GM19035 (cell line): ENCODE results near the gene DOCK3.
"Not testable (repeated sequence)": the region's sequence is repeated elsewhere in the genome, so short reads cannot be mapped to it uniquely, and the experiment has no call there.

Experiments
- ATAC-seq: cut with Tn5 transposase; IDR thresholded peaks from one replicate; pipeline ENCODE4 v1.9.1; 2021; ENCODE audit not compliant: unreplicated experiment

DOCK3 gene

DNA sequence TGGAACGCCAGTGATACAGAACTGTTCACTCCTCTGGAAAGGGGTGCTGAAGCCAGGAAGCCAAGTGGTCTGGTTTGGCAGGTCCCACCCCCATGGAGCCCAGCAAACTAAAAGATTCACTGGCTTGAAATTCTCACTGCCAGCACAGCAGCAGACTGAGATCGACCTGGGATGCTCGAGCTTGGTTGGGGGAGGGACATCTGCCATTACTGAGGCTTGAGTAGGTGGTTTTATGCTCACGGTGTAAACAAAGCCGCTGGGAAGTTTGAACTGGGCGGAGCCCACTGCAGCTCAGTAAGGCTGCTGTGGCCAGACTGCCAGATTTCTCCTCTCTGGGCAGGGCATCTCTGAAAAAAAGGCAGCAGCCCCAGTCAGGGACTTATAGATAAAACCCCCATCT is 417.4 kb downstream of the DOCK3 start:
- not testable (repeated sequence) for ATAC-seq

DNA sequence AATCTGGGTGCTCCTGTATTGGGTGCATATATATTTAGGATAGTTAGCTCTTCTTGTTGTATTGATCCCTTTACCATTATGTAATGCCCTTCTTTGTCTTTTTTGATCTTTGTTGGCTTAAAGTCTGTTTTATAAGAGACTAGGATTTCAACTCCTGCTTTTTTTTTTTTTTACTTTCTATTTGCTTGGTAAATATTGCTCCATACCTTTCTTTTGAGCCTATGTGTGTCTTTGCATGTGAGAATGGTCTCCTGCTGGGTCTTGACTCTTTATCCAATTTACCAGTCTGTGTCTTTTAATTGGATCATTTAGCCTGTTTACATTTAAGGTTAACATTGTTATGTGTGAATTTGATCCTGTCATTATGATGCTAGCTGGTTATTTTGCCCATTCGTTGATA is 420.1 kb downstream of the DOCK3 start:
- not testable (repeated sequence) for ATAC-seq

DNA sequence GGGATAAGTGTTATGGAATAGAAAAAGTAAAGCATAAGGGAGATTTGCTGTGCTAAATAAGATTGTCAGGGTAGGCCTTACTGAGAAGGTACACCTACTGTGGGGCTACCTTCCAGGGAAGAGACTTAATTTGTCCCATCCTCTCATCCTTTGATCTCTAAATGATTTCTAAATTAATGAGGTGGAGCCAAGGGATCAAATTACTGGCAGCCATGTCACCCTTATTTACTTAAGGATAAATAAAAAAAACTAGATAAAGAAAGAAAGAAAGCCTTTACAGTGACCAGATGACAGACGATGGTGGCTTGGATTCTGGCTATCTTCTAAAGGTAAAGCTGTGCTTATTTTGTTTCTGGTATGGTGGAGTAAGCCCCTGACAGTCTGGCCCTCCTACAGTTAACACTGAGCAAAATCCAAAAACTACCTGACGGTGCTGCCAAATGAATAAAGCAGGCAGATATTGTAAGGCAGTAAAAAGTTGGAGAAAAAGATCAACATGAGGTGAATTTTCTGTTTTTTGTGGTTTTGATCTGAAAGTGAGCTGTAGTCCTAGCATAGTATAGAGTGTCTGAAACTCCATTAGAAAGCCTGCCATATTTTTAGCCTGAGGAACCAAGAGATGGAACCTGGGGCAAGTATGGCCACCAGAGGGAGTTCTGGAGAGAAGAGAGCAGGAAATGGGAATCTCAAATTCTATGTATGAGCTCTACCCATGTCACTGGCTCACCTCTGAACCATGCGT is 425.2 kb downstream of the DOCK3 start:
- no peak for ATAC-seq

DNA sequence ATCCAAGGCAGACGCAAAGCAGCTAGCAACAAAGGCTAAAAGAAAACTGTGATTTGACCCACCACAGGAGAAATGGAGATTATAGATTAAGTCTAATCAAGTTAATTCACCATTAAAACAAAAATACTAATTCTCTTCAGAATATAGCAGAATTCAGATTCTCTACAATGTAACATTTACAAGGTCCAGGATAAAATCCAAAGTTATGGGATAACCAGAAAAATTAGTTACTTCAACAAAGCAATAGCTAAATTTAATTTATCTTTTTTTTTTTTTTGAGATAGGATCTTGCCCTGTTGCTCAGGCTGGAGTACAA is 425.8 kb downstream of the DOCK3 start:
- no peak for ATAC-seq

DNA sequence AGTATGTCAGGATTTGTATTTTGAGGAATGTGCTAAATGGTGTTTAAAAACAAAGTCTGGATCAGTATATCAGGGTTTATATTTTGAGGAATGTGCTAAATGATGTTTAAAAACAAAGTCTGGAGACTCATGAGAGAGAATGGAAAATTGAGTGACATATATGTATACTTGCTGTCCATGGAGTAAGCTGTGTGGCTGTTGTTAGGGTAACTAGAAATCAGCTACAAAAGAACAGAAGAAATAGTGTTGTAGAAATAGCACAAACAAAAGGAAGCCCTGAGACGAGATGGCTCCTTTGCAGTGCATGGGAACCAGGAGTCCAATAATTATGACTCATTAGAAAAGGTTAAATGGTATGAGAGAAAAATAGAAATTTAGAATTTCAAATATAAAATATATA is 427.7 kb downstream of the DOCK3 start:
- ATAC-seq, result no peak

DNA sequence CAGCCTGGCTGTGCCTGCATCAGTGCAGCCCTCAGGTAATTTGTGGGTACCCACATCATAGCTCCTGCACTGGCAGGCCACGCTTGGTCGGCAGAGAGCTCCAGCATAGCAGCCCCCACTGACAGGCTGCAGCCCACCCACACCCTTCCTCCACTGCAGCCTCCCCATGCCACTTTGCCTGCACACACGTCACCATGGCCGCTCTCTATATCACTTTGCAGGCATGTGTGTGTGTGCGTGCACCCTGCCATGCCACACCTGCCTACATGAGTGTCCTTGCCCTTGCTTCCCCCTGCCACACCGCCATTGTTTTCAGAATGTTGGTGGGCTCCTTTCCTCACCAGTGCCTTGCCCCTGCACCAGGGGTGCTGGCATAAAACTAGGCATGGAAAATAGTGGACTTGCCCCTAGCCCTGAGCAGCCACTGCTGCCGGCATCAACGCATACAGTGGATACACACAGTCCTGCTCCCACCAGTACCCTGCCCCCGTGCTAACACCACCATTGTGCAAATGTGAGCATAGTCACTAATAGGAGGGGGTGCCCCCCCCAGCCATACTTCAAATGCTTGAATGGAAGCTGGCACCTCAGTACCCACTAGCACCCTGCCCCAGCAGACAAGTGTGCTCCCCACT is 431.6 kb downstream of the DOCK3 start:
- ATAC-seq, result no peak

DNA sequence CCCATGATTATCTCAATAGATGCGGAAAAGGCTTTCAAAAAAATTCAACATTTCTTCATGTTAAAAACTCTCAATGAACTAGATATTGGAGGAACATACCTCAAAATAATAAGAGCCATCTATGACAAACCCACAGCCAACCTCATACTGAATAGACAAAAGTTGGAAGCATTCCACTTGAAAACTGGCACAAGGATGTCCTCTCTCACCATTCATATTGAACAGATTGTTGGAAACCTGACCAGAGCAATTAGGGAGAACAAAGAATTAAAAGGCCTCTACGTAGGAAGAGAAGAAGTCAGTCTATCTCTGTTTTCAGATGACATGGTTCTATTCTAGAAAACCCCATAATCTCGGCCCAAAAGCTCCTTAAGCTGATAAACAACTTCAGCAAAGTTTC is 435.9 kb downstream of the DOCK3 start:
- no peak for ATAC-seq

DNA sequence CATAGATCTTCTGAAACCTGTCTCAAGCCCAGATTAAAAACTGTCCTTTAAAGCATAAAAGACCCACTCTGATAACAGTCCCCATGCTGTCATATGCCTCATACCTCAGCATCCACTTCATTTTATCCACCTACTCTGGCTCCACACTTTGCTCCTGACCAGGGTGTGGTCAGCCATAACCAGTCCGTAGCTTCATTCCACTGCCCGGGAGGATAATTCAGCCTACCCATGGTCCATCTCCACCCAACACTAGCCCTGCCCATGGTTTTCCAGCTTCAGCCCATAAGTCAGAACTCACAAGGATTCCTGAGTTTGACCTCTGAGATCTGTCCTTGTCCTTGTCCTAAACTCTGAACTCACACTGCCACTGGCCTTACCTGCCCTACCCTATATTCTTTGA is 448.2 kb downstream of the DOCK3 start:
- ATAC-seq, result no peak

DNA sequence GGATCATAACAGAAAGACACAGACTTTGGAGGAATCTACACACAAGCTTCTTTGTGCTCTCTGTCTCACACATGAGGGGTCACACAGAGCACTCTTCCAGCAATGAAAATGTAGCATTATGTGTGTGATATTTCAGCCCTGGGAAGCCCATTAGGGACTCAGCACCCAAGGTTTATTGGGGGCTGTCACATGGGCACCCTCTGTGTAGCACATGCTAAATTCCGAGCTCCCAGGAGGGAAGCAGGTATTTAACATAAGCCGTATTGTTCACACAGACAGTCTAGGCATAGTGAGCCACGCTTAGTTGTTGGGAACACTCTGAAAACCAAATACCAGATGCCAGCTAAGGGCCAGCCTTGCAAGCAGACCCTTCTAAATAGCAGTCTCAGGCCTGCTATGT is 448.8 kb downstream of the DOCK3 start:
- no peak for ATAC-seq

DNA sequence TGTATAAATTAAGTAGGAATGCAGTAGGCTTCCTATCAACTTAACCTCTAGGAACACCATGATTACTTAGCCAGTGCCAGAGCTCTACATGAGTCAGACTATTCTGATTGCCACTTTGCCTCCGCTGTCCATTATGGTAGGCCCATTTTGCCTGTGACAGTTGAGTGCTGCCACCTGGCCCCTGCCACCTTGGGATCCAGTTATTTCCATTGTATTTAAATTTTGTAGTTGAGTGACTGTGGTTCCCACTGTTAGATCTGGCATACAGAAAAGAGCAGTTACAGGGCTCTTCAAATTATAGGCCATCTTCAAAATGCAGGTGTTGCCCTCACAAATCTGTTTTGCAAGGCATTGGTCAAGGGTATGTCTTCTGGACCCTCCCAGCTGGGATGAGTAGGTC is 456.9 kb downstream of the DOCK3 start:
- ATAC-seq, result not testable (repeated sequence)

DNA sequence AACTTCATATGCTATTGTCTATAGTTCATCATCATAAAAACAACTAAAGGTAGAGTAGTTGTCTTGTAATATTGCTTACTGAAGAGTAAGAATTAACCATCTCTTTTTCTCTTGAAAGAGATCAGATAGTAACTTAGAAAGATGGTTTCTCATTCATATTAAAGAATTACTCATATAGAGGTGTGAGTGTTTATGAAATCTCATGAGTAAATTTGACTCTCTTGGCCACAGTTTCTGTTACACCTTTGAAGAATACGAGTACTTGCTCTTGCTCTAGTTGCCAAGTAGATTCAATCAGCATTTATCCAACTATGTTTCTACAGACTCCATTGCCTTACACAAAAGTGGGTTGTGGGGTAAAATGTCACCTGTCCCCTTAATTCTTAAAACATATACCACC is 463.0 kb downstream of the DOCK3 start:
- ATAC-seq, result no peak

DNA sequence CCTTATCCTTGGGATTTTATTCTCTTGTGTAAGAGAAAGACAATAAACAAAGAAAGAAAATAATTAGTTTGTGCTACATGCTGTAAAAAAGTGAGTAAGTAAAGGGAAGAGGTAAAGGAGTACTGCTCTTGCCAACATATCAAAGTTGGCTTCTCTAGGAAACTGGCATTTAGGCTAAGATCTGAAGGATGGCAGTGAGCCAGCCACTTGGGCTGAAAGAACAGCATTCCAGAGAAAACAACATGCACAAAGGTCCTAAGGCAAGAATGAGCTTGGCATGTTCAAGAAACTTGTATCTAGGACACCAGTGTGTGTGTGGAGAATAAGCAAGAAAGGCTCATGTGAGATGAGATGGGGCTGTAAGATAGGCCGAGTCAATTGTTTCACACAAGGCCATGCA is 464.9 kb downstream of the DOCK3 start:
- no peak for ATAC-seq

DNA sequence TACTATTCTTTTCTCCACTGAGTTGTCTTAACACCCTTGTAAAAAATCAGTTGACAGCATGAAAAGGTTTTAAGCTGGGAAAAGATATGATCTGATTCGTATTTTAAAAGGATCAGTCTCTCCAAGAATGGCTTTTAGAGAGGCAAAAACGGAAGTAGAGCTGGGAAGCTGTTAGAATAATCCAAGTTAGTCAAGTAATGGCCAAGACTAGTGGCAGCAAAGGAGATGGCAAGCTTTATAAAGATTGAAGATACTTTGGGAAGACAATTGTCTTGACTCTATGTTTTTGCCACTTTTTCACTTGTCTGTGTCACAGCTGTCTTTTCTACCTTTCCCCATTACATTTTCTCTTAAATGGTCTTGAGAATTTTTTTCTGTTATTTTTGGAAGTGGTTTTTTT is 466.8 kb downstream of the DOCK3 start:
- ATAC-seq, result no peak

DNA sequence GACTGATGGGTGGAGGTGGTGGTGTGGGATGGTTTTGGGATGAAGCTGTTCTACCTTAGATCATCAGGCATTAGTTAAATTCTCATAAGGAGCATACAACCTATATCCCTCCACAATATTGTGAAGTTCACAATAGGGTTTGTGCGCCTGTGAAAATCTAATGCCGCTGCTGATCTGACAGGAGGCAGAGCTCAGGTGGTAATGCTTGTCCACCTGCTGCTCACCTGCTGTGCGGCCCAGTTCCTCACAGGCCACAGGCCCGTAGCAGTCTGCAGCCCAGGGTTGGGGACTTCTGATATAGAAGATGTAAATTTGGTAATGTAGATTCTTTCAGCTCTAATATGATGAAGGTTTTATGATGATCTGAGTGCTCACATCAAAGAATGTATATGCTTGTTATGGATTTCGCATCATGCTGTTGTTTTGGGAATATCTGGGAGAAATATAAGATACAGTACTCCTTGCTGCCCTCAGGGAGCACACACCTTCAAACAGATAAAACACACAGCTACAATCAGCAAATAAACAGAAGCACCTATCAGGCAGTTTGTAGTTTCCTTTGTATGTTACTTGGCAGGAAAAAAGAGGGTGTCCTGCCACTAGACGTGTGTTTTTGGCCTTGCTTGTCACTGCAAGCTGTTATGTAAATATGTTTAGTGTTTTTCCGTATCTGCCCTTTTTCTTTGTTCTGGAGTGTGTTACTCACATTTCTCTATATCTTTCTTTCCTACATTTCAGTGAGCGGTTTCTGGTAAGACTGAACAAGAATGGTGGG is 471.3 kb downstream of the DOCK3 start:
- no peak for ATAC-seq

DNA sequence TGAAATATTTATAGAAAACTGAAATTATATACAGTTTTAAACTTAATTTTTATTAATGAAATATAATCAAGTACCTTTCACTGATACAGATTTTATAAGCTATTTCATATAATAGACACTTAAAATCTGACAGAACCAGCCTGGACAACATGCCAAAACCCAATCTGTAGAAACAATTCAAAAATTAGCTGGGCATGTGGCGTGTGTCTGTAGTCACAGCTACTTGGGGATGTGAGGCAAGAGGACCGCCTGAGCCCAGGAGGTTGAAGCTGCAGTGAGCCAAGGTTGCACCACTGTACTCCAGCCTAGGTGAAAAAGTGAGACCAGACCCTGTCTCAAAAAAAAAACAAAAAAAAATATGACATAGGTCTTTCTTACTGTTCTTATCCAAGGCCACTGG is 472.1 kb downstream of the DOCK3 start:
- ATAC-seq, result no peak

DNA sequence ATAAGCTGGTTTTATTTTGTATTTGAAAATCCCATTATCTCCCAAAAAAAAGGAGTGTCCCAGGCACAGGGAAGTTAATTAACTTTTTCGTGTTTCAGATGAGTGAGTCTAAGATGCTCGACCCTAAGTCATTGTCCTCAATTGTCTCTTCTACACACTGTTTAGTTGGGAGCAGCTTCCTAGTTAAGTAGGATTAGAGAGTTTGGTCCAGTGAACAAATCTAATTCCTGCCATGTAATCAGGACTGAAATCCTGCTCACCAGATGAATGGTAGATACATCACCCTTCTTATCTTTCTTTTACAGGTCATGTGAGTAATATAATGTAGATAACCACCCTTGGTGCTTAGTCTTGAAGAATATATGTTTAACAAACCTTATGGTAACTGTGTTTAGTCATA is 481.4 kb downstream of the DOCK3 start:
- ATAC-seq, result no peak

DNA sequence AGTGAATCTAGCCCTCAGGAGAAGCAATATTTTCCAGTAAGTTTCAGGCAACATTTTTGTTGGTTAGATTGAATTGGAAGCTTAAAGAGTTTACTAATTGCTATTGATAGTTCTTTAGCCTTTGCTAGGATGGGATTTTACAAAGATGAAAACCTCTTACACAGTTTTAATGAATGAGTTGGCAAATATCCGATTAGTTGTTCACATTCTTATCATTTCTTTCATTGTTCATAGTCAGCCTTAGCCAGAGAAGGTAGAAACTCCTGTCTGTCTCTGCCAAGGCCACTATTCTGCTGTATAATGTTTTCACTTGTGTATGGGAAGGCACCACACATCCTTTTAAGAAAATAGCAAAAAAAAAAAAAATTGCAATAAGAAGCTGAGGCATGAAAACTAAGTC is 488.3 kb downstream of the DOCK3 start:
- no peak for ATAC-seq

DNA sequence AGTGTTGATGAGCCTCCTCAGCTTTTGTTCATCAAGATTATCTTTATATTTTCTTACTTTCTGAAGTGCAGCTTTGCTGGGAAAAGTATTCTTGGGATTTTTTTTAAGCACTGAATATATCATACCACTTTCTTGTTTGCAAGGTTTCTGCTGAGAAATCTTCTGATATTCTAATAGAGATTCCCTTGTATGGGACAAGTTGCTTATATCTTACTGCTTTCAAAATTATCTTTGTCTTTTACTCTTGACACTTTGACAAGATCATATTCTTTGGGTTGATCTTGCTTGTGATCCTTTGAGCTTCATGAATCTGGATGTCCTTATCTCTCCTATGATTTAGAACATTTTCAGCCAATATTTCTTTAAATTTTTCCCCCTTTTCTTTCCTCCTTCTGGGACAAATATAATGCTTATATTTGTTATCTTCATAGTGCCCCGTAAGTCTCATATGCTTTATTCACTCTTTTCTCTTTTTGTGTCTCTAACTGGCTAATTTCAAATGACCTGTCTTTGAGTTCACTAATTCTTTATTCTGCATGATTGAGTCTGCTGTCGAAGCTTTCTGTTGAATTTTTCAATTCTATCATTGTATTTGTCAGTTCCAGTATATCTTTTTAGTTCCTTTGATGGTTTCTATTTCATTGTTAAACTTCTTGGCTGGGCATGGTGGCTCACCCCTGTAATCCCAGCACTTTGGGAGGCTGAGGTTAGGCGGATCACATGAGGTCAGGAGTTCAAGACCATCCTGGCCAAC is 499.0 kb downstream of the DOCK3 start:
- ATAC-seq, result no peak

DNA sequence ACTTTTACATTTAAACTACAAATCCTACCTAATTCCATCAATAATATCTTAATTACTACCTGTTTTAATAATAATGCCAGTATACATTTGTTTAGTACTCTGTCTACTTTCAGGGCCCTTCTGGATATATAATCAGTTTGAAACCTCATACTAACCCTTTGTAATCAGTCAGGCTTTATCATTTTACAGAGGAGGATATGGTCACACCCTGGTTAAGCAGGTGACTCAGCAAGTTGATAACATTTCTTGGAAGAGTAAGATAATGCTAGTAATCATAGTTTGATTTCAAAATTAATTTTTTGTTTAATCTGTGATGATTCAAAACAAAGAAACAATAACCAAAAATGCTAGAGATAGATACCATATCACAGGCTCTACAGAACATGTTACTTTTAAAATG is 502.2 kb downstream of the DOCK3 start:
- no peak for ATAC-seq

DNA sequence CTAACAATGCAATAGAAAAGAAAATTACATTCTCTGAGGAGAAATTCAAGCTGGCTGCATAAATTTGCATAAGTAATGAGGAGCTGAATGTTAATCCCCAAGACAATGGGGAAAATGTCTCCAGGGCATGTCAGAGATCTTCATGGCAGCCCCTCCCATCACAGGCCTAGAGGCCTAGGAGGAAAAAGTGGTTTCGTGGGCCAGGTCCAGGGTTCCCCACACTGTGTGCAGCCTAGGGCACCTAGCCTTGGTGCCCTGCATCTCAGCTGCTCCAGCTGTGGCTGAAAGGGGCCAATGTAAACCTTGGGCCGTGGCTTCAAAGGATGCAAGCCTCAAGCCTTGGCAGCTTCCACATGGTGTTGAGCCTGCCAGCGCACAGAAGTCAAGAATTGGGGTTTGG is 511.7 kb downstream of the DOCK3 start:
- ATAC-seq, result not testable (repeated sequence)

DNA sequence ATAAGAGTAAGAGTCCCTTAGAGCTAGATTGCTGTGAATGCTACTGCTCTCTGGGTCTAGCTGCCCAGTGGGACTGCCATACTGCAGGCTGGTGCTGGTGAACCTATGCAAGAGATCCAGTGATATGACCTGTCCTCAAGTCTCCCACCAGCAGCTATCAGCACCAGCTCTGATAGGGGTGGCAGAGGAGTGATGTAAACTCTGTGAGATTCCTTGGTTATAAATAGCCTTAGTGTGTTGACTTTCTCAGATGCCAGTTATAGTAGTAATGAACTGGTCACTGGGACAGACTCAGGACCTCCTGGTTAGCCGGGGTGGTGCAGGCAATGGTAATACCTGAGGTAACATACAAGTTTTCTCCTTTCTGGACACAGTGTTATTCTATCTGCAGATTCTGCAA is 515.5 kb downstream of the DOCK3 start:
- ATAC-seq, result no peak

DNA sequence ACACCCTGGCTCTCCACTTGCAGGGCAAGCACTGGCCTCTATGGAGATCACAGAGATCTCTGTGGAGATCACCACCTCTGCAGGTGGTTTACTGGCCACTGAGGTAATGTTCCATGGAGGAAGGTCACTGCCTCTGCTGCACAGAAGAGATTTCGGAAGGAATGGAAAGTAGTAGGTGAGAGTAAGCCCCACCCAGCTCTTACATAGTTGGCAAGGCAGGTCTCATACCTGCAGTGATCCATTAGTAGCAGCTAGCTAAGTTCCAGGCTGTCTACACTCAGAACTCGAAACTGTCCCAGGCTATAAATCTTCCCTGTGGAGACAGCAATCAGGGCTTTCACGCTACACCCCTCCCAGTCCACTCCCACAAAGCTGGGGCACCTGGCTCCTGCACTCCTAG is 516.1 kb downstream of the DOCK3 start:
- ATAC-seq, result no peak
